Measurements from ENCODE around the gene GRIP1.
"Not testable (repeated sequence)": the region's sequence is repeated elsewhere in the genome, so short reads cannot be mapped to it uniquely, and the experiment has no call there.

GRIP1 gene

DNA sequence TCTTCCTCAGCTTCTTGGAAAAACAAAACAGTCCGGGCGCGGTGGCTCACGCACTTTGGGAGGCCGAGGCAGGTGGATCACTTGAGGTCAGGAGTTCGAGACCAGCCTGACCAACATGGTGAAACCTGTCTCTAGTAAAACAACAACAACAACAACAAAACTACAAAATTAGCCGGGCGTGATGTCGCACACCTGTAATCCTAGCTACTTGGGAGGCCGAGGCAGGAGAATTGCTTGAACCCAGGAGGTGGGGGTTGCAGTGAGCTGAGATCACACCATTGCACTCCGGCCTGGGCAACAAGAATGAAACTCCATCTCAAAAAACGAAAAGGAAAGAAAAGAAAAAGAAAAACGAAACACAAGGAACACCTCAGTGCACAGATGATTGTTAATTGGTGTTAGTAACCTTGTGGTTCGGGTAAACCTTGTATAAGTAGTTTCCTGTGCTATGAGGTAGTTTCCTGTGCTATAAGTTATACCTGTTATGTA, 375.5 kb downstream of the GRIP1 start:
- DNase-seq, result not testable (repeated sequence)

DNA sequence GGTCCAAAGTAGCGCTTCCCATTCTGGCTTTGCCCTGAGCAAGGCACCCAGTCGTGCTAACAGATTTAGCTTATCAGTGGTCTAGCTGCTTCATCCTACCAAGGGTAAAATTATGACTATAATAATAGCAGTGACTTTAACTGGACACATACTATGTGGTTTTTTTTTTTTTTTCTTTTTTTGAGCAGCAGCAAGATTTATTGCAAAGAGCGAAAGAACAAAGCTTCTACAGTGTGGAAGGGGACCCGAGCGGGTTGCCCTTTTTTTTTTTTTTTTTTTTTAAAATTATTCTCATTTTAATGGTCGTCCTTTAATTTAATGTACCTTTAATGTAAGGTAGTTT, 376.1 kb downstream of the GRIP1 start:
- no peak for DNase-seq

DNA sequence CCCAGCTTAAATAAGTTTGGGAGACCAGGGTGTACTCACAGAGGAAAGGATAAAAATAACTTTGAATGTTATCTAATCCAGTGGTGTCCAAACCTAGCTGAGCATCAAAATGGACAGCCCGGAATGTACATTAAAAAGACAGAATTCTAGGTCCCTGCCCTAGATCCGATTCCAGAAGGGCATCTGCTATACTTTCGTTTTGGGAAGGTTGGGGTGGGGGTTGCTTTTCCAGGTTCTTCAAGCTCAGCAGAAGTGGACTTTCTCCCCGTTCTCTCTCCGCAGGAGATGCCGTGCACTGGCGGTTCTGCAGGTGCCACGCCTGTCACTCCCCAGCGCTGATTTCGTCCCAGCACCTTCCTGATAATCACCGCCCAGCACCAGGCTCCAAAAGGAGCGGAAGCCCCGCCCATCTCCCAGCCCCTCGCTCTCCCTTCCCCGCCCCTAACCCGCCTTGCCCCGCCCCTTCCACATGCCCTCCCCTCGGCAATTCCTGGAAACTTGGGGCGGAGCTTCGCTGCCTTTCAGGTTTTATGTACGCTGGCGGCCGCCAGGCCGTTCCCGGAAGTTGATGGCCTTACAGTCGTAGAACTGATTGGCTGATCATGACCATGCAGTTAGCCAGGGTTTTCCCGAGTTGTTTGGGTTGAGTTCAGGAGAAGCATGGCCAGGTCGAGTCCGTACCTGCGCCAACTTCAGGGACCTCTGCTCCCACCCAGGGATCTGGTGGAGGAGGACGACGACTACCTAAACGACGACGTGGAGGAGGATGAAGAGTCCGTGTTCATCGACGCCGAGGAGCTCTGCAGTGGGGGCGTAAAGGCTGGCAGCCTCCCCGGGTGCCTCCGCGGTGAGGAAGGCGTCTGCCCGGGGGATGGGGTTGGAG, 376.7 kb downstream of the GRIP1 start, which contains the start of gene HELB:
HELB (plus strand) TSS at position 550 of the 883 bp plus-strand sequence; CDS start at position 661, 111 bp downstream.
- peak; percentile 98 for DNase-seq

DNA sequence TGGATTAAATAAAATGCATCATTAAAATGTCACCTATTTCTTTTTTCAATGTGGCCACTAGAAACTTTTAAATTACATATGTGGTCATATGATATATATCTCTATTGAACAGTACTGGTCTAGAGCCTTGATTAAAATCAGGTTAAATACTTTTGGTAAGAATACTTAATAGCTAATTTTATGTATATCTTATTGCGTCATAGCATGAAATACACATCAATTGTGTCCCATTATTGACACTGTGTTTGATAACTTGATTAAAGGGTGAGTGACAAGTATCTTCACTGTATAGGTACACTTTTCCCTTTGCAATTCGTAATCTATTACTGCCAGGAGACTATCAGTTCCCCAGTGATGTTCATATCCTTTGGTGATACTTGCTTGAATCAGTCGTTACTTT, 381.0 kb downstream of the GRIP1 start:
- DNase-seq, result no peak
